ENCODE data around the gene IDH2.

DNA sequence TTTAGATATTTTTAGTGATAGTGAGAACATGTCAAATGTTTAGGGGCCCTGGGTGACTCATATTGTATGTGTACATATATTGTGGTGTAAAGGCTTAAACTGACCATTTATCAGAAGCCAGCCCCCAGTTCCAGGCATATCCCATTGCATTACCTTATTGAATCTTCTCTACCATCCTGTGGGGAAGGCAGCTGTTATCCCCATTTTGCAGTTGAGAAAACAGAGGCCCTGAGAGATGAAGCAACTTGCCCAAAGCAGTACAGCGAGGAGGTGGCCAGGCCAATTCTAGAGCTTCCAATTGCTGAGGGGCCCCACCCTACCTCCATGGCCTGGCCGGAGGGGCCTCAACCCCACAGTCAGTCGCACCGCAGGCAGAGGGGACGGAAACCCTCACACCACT, 53.2 kb downstream of the IDH2 start:
- TF ChIP-seq, protein P1, sequence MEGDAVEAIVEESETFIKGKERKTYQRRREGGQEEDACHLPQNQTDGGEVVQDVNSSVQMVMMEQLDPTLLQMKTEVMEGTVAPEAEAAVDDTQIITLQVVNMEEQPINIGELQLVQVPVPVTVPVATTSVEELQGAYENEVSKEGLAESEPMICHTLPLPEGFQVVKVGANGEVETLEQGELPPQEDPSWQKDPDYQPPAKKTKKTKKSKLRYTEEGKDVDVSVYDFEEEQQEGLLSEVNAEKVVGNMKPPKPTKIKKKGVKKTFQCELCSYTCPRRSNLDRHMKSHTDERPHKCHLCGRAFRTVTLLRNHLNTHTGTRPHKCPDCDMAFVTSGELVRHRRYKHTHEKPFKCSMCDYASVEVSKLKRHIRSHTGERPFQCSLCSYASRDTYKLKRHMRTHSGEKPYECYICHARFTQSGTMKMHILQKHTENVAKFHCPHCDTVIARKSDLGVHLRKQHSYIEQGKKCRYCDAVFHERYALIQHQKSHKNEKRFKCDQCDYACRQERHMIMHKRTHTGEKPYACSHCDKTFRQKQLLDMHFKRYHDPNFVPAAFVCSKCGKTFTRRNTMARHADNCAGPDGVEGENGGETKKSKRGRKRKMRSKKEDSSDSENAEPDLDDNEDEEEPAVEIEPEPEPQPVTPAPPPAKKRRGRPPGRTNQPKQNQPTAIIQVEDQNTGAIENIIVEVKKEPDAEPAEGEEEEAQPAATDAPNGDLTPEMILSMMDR (tag by site-specific recombination; IDR thresholded peaks at IDR 0.05) = no peak
- TF ChIP-seq, protein P2, sequence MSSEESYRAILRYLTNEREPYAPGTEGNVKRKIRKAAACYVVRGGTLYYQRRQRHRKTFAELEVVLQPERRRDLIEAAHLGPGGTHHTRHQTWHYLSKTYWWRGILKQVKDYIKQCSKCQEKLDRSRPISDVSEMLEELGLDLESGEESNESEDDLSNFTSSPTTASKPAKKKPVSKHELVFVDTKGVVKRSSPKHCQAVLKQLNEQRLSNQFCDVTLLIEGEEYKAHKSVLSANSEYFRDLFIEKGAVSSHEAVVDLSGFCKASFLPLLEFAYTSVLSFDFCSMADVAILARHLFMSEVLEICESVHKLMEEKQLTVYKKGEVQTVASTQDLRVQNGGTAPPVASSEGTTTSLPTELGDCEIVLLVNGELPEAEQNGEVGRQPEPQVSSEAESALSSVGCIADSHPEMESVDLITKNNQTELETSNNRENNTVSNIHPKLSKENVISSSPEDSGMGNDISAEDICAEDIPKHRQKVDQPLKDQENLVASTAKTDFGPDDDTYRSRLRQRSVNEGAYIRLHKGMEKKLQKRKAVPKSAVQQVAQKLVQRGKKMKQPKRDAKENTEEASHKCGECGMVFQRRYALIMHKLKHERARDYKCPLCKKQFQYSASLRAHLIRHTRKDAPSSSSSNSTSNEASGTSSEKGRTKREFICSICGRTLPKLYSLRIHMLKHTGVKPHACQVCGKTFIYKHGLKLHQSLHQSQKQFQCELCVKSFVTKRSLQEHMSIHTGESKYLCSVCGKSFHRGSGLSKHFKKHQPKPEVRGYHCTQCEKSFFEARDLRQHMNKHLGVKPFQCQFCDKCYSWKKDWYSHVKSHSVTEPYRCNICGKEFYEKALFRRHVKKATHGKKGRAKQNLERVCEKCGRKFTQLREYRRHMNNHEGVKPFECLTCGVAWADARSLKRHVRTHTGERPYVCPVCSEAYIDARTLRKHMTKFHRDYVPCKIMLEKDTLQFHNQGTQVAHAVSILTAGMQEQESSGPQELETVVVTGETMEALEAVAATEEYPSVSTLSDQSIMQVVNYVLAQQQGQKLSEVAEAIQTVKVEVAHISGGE (tag by site-specific recombination; conservative IDR thresholded peaks at IDR 0.05; ENCODE audit: low read depth) = no peak
- TF ChIP-seq ZNF701 (tag by site-specific recombination; IDR thresholded peaks at IDR 0.05) (no peak), ZNF10 (tag by site-specific recombination; IDR thresholded peaks at IDR 0.05) (no peak), ZNF48 (tag by site-specific recombination; IDR thresholded peaks at IDR 0.05) (no peak), ZNF391 (tag by site-specific recombination; IDR thresholded peaks at IDR 0.05; ENCODE audit: borderline replicate concordance, low read depth) (no peak), ZNF747 (tag by site-specific recombination; IDR thresholded peaks at IDR 0.05) (no peak), ZNF558 (tag by site-specific recombination; IDR thresholded peaks at IDR 0.05) (no peak), ZNF239 (tag by site-specific recombination; IDR thresholded peaks at IDR 0.05) (no peak), ZNF449 (tag by site-specific recombination; IDR thresholded peaks at IDR 0.05) (no peak), SP2 (tag by site-specific recombination; IDR thresholded peaks at IDR 0.05) (no peak), ZNF404 (tag by site-specific recombination; IDR thresholded peaks at IDR 0.05) (no peak)
